OCI-LY3 (cell line): ENCODE measurements around the gene SERINC3.

Source experiments
- CTCF ChIP-seq: fragments of 200-600, 300-600 bp; sonication (generic); IDR thresholded peaks from 2 replicates; pipeline ENCODE4 v1.5.1; 2014; ENCODE audit warnings: antibody characterized with exemption, low read length, low read depth
- EZH2phosphoT487 ChIP-seq: fragments of 200-600 bp; shearing (Covaris generic); IDR thresholded peaks from 2 replicates; pipeline ENCODE4 v1.6.1; 2018; ENCODE audit warnings: antibody characterized with exemption, mixed run types, low read depth

- TF ChIP-seq CTCF (no peak), EZH2phosphoT487 (no peak)
These were observed 27.6 kb downstream of the SERINC3 start for GRCh38 chr20:44494266-44494665.
